GM19324 (cell line): ENCODE measurements around the gene DENND1C.
A peak's percentile ranks its signal among the peaks of the same experiment; 100 is the strongest.

Experiments
- ATAC-seq: cut with Tn5 transposase; IDR thresholded peaks from one replicate; pipeline ENCODE4 v1.9.1; 2021; ENCODE audit warnings: mild to moderate bottlenecking, moderate library complexity; ENCODE audit not compliant: unreplicated experiment, low FRiP score

Gene DENND1C

DNA sequence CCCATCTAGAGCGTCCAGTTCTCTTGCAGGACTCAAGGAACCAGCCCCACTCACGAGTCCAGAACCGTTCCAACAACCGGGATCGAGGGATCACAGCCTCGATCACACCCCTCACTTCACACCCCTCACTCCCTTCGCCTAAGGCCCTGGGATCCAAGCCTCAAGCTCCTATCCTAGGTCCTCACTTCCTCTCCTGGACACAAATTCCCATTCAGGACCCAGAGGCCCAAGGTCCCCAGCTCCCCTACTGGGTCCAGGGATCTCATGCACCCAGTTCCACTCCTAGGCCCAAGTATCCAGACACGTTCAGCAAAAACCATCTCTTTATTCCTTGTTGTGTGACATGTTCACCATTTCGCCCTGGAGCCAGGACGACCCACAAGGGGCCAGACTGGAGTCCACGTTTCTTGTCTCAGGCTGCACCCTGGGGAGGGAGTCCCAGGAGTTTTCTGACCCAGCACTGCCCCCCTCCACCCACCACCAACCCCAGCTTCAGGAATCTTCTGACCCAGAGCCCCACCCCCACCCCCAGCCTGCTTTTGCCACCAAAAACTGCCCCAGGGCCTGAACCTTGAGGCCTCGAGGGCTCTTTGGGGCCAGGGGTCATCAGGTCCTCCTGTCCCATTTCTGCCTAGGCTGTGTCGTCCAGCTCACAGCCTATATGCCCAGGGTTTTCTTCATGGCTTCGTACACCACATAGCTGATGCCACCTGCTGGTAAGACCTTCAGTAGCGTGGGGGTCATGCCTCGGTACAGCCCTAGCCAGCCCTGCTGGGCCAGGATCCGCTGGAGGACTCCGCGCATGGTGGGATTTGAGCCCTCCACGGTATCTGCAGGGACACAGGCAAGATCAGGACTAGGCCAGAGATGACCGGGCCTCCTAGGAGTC lies 55.6 kb downstream of the DENND1C start:
- ATAC-seq = no peak

DNA sequence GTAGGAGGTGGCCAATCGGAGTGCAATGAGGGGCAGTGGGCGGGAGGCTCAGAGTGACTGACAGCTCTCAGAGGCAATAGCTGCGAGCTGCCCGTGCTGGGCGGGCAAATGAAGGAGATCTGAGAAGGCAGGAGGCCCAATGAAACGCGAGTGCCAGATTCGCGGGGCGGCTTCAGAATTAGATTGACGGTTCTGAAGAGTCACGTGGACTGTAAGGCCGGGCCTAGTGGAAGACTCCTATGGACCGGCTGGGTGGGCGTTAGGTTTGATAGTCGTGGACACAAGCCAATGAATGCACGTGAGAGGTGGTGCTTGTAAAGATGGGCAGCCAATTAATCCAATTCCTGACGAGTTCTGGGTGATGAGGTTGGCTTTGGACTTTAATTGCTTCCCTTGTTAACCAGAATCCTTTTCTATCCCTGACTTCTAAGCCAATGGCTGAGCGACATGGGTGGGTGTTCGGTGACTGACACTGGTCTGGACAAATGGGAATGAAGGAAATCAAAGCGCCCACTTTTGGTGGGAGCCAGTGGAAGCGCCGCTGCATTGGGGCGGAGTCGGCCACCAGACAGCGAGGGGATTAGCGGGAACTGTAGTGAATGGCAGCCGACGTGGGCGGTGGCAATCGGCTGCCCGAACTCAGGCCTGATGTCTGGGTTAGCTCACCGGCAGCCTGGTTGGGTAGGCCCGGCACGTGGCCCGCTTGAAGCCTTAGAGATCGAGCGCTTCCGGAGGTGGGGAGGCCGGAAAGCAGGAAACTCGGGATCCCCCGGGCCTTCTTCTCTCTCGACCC lies 56.5 kb downstream of the DENND1C start:
- peak; percentile 88 for ATAC-seq

DNA sequence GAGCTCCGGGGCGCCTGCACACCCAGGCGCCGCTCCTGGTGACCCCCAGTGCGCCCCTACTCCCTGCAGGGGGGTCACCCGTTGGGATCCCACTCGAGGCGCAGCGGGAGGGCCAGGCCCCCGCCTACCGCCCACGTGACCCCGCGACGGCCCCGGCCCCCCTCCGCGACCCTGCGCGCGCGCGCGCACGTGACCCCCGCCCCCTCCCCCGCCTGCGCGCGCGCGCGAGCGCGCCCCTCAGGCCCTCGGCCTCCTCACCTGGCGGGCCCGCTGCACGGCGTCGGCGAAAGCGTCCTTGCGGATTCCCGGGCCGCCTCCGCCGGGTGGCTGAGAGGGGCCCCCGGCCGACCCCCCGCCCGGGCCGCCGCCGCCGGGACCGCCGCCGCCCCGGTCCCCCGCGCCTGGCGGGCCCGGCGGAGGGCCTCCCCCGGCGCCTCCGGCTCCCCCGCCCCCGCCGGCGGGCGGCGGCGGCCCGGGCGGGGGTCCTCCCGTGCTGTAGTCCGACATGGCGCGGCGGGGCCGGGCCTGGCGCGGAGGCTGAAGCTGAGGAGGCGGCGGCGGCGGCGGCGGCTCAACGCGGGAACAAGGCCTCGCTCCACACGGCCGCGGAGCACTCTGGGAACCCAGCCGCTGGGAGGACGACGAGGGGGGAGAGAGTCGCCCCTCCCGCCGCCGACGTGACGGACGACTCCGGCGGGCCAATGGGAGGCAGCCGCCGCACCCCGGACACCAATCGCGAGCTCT lies 57.2 kb downstream of the DENND1C start, which contains the start of gene KHSRP:
Gene KHSRP, minus strand, starts transcription at position 617 of the 744 bp plus-strand sequence. Its CDS starts 110 bp downstream, at position 507.
- ATAC-seq = no peak

DNA sequence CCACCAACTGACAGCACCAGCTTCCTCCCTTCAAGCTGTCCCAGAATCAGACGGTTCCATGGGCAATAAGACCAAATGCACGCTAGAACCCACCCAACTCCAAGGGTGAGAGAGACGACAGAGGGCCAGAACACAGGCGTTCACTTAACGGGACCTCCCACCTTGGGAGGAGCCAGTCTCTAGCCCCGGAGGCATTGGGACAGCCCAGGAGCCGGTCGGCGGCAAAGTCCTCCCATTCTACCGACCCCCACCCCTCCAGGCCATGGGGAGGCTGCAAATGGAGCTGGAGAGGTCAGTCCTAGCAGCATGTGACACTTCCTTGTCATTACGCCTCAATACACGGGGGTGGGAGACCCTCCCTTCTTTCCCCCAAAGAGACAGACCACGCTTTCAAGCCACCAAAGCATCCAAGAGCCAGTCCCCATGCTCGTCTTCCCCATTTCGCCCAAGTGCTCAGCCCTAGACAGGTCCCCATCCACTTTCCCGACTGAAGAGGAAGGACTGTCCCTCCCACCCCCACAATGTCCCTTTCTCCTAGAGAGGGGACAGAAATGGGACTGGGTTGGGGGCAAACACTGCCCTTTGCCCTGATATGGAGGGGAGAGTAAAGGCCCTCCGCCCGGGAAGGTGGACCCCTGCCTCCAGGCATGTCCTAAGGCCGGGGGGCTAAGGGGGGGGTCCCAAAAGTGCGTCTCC lies 57.9 kb downstream of the DENND1C start:
- no peak for ATAC-seq

DNA sequence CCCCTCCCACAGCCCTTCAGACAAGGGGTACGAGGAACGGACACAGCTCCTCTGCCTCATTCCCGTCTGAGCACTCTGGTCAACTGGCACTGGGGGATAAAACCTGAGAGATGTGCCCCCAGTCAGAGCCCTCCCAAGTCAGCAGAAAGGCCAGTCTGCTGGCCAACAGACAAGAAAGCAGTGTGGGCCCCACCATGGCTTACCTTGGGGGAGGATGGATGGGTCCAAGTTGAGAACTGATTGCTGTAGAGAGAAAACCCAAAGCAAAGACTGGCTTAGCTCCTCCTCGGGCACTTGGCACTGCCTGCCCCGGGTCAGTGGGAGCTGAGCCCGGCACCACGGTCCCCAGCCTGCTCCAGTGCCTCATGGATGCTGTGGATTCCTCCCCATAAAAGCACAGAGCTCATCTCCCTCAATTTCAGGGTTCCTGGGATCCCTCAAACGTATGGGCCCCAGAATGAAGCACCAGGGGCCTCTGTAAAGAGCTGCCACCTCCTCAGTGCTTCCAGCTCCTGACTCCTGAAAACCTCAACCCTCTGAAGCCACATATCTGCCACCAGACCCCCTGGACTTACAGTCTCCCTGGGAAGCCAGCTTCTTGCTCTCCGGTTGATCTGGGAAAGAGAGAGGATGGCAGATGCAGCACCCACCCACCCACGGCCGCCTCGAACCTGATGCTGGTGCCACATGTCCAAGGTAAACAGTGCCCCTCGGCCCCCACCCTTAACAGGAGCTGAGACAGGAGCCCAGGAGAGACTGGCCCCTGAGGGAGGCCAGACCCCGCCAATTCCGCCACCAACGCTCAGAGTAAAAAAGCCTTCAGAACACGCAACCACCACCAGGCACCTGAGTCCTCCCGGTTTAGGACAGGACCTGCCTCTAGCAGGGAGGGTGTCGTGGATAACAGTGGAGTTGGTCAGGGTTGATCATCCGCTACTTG lies 60.2 kb downstream of the DENND1C start:
- no peak for ATAC-seq

DNA sequence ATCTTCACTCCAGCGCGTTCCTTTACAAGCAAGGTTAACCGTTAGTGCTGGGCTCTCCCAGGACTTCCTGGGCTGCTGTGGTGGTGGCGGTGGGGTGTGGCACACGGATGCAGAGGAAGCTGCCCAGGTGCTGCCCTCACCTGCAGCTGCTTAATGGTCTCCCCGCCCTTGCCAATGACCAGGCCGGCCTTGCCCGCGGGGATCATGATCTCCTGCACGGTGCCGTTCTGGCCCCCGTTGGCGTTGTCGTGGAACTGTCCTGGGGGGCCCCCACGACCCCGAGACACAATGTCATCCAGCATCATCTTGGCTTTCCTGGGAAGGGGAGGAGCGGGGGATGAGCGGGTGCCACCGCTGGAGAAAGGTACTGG lies 63.0 kb downstream of the DENND1C start:
- ATAC-seq = no peak

DNA sequence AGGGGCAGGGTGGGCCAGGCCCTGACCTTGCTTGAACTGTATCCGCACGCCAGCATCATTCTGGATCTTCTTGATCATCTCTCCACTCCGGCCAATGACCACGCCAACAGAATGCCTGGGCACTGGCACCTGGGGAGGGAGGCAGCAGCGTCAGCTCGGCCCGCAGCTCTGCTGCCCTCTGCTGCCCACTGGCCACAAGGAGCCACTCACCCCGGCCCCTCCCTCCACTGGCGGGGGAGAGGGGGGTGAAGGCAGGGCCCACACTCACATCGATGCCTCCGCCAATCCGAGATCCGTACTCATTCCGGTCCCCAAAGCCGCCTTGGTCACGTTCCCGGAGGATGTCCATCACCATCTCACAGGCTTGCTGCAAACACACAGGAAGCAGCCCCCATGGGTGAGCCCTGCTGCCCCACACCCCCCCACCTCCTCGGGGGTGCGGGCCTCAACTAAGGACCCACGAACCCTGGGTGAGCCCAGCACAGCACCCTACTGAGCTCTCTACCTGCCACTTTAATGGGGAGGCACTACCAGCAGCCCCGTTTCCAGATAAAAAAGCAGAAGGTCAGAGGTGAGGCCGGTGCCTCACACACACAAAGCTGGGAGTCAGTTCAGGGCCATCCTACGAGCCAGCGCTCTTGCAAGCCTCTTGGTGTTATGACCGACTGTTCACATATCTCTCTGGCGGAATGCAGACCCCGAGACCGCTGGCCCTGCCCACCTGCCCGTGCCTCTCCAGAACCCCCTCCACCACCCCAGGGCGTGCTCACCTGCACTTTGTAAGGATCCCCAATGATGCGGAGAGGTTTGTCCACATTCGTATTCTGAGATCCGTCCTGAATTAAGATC lies 63.6 kb downstream of the DENND1C start:
- no peak for ATAC-seq
